NCI-H748 treated with DMSO at 0.1 percent for 48 hours (cell line): Measurements from ENCODE around the gene PACSIN2.
"Not testable (repeated sequence)": the region's sequence is repeated elsewhere in the genome, so short reads cannot be mapped to it uniquely, and the experiment has no call there.

Experiments used
- DNase-seq: peaks from one replicate; lab custom pipeline; 2025; lab: John Stamatoyannopoulos, UW

Gene PACSIN2

DNA sequence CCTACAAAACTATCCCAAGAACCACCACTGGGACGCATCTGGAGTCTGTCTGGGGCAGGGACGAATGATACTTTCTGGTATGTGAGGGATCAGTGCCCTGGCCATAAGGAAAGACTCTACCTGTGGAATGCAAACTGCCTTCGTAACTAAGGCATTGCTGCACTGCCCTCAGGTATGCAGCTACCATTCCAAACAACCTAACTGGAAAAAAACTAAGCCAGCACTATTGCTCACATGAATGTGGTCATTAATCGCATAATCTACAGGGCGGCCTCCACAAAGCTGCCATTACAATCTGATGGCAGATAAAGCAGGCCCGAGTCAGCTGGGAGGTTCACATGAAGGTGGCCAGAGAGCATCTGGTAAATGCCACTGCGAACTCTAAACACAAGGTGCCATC, 3.9 kb downstream of the PACSIN2 start:
- no peak for DNase-seq

DNA sequence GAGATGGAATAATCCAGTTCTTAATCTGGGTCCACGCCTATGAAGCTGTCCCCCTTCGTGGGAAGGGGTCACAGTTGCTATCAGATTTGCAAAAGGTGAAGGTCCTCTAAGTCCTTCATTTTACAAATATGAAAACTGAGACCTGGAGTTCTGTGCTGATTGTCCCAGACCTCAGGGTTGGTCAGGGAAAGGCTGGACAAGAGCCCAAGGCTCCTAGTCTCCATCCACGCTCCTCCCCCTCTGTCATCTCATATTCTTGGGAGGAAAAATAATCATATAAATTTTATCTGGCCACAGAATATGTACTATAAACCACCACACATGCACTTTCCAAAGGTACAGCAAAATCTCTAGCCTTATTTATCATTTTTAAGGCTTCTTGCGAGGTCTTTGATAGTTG, 5.5 kb downstream of the PACSIN2 start:
- DNase-seq, result no peak

DNA sequence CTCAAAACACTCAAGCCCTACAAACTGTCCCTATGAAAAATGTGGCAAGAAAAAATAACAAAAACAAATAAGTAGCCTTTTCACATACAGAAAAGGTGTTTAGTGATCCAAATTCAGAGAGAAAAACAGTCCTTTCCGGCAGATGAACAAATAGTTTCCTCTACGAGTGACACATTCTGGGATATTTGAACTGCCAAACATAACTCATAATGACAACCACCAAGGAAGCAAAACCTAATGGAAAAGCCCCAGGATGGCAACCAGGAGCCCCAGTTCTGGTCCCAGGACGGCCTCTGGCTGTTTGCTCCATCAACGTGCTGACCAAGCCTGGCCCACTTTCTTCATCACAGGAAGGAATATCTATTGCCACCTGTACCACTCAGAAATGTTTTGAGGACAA, 6.0 kb downstream of the PACSIN2 start:
- DNase-seq, result no peak

DNA sequence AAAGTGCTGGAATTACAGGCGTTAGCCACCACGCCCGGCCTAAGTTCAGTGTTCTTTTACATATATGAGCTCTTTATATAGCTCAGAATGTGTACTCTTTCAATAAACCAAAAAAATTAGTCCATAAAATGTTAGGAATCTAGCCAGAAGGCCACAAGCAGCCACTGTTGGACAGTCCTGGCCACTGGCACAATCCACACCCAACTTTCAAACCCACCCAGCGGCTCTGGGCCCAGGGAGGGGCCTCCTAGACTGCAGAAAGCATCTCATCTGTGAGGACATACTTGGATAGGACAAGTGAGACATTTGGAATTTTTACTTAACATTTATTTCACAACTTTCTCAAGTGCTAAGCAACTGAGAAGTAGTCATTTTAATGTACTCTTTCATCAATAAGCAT, 6.4 kb downstream of the PACSIN2 start:
- no peak for DNase-seq

DNA sequence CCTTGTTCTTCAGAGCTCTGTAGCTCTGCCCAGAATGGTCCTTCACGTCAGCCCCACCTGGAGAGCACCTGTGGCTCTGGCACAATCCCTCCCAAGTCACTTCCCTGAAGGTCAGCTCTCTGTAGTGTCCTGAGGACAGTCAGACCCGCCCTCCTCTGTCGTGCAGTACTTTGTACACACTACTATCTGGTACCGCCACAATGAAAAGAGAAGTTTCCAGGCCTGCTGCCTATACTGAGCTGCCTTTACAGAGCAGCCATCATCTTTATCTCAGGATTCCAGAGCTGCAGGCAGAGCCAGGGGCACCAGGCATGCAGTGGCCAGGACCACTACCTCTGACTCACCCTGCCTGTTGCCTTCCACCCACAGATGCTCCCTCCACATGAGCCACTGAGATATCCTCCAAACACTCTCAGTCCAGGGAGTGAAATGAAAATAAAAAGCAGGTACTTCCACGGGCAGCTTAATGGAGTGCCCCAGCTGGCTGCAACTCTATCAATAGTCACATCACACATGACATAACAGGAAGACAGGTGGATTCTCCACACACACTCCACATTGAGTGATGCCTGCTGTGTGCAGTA, 7.3 kb downstream of the PACSIN2 start:
- no peak for DNase-seq

DNA sequence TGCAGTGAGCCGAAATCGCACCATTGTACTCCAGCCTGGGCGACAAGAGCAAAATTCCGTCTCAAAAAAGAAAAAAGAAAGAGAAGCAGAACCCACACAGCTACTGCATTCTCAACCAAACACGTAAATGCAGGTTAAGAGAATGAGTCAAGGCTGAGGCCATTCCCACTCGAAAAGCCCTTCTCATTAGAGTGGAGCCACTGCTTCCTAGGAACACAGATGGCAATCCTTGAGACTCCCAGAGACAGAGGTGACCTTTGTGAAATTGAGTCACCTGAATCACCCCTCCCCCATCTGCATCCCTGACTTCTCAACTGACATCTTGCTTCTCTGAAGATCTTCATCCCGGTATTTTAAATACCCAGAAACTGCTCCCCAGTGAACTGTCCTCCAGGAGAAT, 8.2 kb downstream of the PACSIN2 start:
- no peak for DNase-seq

DNA sequence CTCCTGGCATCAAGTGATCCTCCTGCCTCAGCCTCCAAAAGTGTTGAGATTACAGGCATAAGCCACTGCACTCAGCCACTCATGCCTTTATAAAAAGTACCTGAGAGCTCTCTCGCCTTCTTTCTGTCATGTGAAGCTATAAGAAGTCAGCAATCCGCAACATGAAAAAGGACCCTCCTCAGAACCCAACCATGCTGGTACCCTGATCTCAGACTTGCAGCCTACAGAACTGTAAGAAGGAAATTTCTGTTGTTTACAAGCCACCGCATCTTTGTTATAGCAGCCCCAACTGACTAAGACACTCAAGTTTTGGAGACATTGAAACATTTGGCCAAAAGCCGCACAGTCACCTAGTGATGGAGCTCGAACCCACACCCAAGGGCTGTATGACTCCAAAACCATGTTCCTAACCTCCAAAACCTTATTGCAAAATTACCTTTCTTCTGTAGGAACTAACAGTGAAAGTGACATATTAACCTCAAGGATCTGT, 8.9 kb downstream of the PACSIN2 start:
- DNase-seq, result no peak

DNA sequence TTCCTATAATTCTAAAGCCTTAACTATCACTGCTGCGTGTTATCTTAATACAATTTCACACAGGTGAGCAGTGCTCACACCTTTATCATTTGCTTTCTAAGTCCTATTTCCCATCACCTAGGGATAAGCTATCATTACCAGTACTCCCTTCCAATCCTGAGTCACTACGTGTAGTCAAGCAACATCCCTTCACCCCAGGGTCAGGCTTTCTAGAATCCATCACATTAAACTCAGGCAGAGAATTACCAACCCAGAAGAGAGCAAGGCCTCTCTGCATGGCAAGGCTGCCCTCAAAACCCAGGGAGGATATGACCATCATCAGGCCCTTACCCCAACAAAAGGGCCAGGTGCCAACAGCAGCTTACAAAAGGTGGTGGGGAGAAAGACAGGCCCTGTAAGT, 9.8 kb downstream of the PACSIN2 start:
- no peak for DNase-seq

DNA sequence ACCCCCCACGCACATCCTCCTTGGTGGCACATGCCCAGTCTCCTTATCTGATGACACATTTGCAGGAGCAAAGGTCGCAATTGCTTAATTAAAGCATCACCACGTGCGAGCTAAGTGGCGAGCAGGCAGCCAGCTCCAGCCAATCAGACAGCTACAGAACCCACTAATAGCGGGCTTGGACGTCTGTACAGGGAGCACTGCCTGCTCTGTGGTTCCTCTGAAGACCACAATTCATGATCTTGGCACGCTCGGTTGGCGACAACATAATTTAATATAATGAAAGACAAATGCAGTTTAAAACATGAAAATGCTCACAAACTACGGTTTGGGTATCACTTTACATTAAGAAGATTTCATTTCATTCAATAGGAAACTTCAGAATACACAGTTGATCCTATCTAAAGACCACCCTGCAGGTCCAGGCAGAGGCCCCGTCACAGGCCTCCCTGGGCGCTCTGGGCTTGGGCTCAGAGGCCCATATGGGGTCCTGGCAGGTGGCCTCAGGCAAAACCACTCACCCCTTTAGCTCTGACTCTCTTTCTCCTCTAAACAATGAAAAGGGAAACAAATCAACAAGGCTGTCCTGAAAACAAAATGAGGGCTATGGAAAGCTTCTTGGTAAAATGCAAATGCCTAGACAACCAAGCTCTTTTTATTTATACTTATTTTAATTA, 10.4 kb downstream of the PACSIN2 start:
- no peak for DNase-seq

DNA sequence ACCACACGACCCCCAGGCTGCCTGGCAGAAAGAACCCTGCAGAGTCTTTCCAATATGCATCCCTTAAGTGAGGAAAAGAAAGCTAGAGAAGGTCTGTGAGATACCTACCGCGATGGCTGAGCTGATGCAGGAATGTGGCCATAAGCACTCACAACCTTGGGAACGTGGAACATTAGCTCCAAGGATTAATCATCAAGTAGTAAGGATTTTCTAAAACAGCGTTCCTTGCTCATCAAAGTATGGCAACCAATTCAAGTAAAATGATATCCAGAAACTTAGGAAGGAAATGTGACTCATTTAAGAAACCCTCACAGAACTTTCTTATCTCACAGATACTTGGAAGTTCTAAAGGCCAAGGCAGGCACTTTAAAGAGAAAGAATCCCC, 12.8 kb downstream of the PACSIN2 start:
- DNase-seq, result no peak

DNA sequence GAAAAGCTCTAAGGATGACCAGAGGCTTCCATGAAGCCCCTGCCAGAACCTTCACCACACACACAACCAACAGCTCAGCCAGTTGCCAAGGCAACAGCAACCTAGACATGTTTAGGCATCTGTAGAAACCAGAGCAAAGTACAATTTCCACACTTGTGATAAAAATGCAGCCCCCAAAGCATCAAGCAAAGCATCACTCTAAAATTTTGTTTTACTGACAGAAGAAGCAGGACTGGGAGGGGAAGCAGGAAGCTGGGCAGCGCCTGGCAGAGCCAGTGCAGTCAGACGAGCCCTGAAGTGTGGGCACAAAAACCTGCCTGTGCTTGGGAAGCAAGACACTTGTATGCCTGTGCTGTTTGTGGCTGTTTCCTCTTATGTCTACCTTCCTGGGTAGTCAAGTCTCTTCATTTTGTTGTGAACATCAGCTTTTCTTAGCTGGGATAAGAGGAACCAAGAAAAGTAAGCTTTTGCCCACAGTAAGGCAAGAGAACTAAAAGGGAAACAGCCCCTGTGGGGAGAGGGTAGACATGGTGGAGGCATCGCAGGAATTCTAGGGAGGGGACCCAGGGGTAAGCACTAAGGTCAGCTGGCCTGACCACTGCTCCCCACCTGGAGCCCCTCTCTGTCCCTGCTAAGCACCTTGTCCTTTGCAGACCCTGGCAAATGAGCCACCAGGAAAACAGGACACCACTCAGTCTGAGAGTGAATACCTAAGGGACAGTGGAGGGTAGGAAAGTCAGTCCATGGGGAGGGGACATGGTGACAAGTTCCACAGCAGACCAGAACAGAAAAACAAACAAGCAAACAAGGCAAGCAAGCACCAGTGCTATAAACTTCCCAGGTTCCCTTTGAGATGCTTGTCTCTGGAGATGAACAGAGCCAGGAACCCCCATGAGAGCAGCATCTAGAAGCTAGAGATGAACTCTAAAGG, 13.4 kb downstream of the PACSIN2 start:
- DNase-seq, result no peak

DNA sequence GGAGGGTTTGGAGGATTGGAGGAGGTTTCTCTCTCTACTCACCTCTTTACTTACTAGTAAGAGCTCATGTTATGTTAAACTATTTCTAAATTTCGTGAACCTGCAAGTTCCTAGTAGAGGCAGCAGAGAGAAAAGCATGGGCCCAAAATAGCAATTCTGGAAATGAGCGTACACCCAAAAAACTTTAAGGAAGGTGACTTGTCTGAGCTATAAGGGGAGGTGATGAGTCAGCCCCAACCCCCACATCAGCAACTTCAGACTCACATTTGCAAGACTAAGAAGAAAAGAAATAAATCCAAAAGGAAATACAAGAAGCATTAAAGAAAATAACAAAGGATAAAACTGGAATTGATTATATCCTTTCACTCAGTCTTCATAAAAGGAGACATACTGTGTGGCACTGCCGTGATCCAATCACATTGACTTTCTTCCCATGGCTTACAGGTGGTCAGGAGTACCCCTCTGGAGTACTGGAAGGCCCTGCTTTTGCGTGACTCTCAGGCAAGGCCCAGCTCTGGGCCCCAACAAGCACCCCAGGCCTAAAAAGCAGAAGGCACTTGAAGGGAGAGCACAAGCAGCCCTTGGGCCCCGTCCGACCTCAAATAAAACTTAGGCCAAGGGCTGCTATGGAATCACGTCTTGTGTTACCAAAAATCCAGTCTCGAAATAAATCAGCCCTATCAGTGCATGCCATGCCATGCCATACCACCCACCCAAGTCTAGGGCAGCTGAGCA, 14.3 kb downstream of the PACSIN2 start:
- no peak for DNase-seq

DNA sequence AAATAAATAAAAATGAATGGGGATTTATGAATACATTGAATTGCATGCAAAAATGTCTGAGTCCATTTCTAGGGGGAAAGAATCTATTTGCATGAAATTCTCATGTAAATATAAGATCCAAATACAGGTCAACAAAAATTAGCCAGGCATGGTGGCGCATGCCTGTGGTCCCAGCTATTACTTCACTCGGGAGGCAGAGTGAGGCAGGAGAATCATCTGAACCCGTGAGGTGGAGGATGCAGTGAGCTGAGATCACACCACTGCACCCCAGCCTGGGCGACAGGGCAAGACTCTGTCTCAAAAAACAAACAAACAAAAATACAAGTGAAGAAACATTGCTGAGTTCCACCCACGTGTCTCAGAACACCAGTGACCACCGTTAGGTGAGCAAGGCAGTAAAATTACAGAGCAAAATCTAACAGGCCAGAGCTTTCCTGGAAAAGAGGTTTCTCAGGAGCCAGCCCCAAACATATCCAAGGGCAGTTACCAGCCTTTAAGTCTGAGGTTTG, 17.3 kb downstream of the PACSIN2 start:
- DNase-seq, result no peak

DNA sequence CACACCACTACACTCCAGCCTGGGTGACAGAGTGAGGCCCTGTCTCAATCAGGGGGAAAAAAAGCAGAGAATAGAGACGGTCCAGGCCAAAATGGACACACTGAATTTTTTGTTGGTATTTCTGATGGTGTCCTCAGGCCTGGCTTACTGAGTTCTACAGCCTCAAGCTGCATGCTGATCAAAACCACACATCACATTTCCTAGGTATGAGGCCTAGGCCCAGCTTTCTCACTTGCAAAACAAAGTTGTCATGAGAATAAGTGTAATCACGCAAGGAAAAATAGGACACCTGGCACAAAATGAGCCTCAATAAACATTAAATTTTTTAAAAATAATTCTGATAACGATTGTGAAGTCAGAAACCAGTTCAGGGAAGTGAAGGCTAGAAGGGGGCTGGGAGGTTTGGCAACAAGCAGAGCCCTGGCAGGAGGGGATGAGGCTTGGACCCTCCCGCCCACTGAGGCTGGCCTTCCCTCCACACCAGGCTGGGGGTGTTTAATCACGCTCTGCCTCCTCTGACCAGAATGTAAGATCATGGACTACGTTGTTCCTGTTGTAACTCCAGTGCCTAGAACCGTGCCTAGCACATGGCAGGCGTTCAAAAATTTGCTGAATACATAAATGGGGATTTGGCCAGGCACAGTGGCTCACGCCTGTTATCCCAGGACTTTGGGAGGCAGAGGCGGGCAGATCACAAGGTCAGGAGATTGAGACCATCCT, 18.1 kb downstream of the PACSIN2 start:
- no peak for DNase-seq

DNA sequence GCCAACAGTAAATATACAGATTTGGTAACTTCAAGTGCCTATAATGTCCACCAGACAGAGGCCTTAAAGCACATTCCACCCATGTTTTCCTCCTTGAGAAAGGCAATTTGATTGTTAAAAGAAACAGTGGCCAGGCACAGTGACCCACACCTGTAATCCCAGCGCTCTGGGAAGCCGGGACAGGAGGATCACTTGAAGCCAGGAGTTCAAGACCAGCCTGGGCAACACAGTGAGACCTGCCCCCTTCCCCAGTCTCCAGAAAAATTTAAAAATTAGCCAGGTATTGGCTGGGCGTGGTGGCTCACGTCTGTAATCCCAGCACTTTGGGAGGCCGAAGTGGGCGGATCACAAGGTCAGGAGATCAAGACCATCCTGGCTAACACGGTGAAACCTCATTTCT, 19.3 kb downstream of the PACSIN2 start:
- DNase-seq, result not testable (repeated sequence)

DNA sequence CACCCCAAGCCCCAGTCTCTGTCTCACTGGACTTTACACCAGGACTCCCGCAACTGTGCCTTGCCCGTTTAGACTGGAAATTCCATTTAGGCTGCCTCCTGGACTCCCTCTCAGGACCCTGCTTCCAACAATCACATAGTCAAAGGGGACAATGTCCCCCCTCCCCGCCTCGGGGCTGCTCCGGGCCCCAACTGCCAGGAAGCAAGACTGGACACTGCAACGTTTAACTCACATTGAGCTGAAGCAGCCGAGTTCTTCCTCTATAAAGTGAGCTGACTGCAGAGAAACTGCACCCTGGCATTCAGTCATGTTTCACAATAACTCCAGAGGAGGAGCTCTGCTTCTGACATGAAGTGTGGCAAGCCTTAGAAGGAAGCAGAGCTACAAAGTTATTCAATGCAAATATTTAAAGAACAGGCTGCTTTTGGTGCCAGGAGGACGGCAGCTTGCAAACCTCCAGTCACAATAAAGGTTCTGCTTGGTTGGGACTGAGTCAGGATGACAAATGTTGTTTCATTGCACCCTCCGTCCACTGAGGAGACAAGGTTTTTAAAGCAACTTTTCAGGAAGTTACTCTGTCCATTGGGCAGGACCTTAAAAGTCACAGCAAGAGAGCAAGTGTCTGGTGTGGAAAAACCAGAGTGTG, 19.9 kb downstream of the PACSIN2 start:
- DNase-seq, result no peak

DNA sequence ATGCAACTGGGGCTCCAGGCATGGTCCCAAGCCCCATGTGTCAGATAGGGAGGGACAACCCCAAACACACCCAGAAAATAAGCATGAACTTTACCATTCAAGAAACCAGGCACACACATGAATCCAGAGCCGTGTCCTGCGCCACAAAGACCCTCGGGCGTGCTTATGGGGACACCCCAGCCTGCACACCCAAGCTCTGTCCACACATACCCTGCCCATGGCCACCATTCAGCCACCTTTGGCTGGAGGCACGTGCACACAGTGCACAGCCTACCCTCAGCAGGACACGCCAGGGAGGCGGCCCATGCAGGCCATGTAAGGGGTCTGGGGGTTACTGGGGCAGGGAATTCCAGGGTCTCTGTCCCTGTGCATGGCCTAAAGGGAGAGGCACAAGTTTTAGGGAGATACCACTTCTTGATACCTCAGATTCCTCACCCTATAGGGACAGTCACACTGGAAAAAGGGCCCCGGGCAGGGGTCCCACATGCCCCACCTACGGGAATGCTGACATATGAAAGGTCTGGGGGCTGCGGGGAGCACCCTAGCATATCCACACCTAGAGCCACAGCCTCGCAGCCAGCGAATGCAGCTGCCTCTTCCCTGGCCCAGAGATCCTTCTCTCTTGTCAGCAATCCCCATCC, 20.6 kb downstream of the PACSIN2 start:
- no peak for DNase-seq

DNA sequence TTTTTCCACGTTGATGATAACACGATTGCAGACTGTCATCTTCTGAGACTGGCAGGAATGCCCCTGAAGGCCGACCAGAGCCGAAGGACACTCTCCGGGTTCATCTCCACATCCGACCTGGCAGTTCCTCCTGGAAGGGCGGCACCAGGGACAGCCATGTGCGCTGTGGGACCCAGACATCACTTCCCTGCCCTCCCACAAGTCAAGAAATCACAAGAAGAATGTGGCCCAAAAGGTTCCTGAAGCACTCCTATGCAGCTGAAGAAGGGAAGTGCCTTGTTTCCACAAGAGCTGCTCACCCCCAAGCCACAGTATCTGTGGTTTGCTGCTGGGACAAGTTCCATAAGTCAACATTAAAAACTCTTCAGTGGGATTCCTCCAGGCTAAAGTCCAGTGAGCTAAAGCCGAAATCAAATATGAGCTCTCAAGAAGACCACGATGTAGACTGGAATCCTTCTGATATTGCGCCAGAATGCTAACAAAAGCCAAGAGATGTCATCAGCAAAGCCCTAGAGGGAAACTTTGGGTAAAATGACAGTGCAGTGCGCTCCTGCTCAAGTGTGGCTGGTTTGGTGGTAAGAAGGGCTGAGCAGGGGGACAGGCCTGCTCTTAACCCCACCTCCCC, 21.2 kb downstream of the PACSIN2 start:
- no peak for DNase-seq

DNA sequence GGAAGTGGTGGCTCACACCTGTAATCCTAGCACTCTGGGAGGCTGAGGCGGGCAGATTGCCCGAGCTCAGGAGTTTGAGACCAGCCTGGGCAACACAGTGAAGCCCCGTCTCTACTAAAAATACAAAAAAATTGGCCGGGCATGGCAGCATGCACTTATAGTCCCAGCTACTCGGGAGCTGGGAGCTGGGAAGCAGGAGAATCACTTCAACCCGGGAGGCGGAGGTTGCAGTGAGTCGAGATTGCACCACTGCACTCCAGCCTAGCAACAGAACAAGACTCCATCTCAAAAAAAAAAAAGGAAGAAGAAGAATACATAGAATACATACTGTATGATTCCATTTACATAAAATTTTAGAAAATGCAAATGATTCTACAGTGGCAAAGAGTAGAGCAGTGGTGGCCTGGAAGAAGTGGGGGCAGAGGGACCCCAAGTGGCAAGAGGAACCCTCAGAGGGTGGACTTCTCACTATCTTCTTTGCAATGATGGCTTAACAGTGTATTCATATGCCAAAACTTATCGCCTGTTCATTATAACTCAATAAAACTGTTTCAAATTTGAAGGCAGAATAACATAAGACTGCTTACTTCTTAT, 22.0 kb downstream of the PACSIN2 start:
- DNase-seq, result no peak

DNA sequence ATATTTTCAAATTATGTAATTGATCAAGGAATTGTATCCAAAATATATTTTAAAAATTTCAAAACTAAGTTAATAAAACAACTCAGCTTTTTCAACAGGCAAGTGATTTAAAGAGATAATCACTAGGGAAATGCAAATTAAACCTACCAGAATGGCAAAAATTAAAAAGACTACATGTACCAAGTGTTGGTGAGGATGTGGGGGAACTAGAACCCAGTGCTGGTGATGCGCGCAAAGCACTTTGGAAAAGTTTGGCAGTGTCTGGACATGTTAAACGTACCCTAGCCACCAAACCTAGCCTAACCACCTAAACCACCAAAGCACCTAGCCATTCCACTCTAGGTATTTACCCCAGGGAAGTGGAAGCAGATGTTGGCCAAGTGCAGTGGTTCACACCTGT, 22.9 kb downstream of the PACSIN2 start:
- no peak for DNase-seq
